ENCODE results near the gene NPM1.

The NPM1 gene

DNA sequence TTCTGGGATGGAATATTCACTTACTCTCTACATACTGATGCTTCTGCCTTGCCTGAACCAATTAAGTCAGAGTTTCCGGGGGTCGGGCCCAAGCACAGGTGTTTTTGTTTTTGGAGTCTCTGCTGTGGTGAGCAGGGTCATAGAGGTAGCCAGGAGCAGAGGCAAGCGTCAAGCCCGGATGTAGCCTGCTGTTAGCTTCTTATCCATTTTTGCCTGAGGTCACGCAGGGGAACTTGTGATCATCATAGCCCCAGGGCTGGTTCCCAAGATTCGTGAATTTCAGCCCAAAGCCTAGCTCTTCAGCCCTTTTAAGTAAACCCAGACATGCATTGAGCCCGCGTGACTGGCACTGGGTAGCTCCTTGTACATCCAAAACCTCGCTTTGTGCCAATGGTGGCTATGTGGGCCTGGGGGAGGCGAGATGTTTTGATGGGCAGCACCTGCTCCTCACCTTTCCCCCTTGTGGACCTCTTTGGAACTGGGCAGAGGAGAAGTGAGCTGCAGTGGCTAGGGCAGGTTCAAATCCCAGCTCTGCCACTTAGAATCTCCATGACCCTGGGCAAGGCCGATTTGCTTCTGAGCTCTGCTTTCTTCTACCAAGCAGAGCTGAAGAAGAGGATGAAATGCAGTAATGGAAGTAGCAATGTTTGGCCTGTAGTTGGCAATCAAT lies 65.5 kb downstream of the NPM1 start:
- no peak for DNase-seq

DNA sequence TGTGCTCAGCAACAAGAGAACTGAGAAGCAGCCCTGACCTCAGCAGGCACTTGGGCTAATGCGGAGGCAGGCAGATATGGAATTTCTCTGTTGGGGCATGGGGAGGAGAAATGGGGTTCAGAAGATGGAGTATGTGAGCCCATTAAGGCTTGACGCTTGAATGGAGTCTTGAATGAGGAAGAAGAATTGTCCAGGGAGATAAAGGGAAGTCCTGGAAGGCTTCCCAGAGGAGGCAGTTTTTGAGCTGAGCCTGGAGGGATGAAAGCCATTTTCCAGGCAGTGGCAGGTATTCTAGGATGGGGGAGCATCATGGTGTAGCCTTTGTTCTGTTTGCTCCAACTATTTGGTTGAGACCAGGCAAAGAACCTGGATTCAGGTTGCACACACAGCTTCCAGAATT lies 66.3 kb downstream of the NPM1 start:
- DNase-seq = no peak

DNA sequence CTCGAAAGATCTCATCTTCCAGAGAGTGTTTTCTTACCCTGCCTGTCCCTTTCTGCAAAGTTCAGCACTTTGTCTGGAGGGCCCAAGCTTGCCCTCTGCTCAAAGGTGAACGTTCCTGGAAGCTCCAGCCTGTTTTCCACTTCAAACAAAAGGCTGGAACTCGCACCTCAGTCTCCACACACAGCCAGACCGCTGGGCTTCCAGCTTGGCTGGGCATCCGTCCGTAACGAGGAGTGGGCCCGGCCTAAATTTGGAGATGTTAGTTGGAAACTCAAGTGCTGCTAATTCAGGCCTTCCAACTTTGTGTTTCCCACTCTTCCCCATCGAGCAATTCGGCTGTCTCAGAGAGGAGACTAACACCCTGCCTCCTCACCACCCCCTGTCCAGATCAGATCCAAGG lies 66.9 kb downstream of the NPM1 start:
- DNase-seq = no peak

DNA sequence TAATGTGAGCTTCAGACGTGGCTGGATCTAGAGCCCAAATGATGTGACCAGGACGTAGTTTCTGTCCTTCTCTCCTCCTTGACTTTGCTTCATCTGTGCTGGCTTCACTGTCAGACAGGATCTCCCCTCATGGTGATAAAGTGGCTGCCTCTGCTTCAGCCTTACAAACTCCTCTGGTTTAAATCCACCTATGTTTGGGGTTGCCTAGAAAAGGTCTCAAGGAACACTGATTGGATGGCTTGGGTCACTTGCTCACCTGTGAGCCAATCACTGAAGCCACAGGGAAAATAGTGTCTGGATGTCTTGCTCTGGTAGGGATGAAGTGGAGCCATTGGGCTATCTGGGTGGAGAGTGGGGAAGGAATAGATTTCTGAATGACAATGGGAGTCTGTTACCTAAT lies 67.9 kb downstream of the NPM1 start:
- no peak for DNase-seq

- no peak for DNase-seq
These were observed 69.7 kb downstream of the NPM1 start for GRCh38 chr5:171457208-171457981.

DNA sequence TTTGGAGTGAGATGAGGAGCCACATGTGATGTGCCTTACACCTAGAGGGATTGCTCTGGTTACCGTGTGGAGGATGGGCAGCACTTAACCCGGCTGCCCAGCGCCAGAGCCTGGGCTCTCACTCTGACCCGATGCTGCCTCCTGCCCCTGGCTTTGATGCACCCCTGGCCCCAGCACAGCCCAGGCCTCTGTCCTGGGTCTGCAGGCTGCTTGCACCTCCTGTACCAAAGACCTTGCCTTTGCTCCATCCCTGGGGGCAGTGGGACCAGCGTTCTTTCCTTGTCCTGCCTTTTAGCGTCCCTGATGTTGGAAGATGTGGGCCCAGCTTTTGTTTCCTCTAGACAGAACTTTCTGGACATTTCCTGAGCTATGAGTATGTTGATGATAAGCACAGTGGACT lies 72.2 kb downstream of the NPM1 start:
- no peak for DNase-seq

Data from right forelimb (tissue), 1 donor.